Endothelial cell of umbilical vein (primary cell): Measurements from ENCODE around the gene WEE2.

Experiments used
- CTCF ChIP-seq, 2 donors: IDR thresholded peaks; 1 replicate in 1 of 2; 2 replicates in 1 of 2; pipeline ENCODE4 v1.5.1; 2011; ENCODE audit warnings: low read length in 2 of 2, mild to moderate bottlenecking in 2 of 2, moderate library complexity in 2 of 2, control low read depth in 1 of 2, inconsistent platforms in 1 of 2, low read depth in 1 of 2; ENCODE audit not compliant: insufficient read depth in 1 of 2; ENCODE audit errors: extremely low read depth in 1 of 2
- EZH2 ChIP-seq: IDR thresholded peaks from 2 replicates; pipeline ENCODE4 v1.6.1; 2012; ENCODE audit warnings: borderline replicate concordance, low read depth, mild to moderate bottlenecking, moderate library complexity, low read length, inconsistent platforms; ENCODE audit not compliant: severe bottlenecking
- JUN ChIP-seq: IDR thresholded peaks from 2 replicates; pipeline ENCODE4 v1.6.1; 2011; ENCODE audit warnings: borderline replicate concordance, low read depth; ENCODE audit not compliant: insufficient read length, insufficient read depth
- MAX ChIP-seq: IDR thresholded peaks from 2 replicates; pipeline ENCODE4 v1.6.1; 2011; ENCODE audit not compliant: insufficient read depth, insufficient read length
- POLR2A ChIP-seq: IDR thresholded peaks from 2 replicates; pipeline ENCODE4 v1.6.1; 2012; ENCODE audit warnings: low read depth, mild to moderate bottlenecking, control low read depth, low read length
- POLR2AphosphoS5 ChIP-seq: IDR thresholded peaks from 2 replicates; pipeline ENCODE4 v1.6.1; 2012; ENCODE audit warnings: low read depth, mild to moderate bottlenecking, control low read depth, low read length, moderate library complexity; ENCODE audit not compliant: insufficient read depth

GRCh38 chr7:141691961-141692360 lies 16.2 kb upstream of the WEE2 start:
- no peak for TF ChIP-seq CTCF (IDR thresholded peaks at IDR 0.05; ENCODE audit: extremely low read depth in 1 of 2, insufficient read depth in 1 of 2, low read depth in 1 of 2, low read length in 2 of 2)
- no peak for TF ChIP-seq EZH2
- TF ChIP-seq POLR2A, result no peak
- TF ChIP-seq JUN, result no peak
- no peak for TF ChIP-seq POLR2AphosphoS5
- no peak for TF ChIP-seq MAX
